SK-N-SH (cell line): ENCODE results near the gene CIAO1. TPM values are rescaled to one million over a fixed set of nuclear protein-coding genes. Genes with fewer than 3 reads are reported as not detected.
A peak's percentile ranks its signal among the peaks of the same experiment; 100 is the strongest.

ENCODE experiments used
- CTCF ChIA-PET: fragments of 300-600, 350-600 bp; formaldehyde crosslinking; extraction: SDS; loops from one replicate; lab custom pipeline; 2021; lab: Yijun Ruan, JAX
- POLR2A ChIA-PET: fragments of 350-600 bp; sonication (Branson Sonifier 250); formaldehyde crosslinking; extraction: SDS; loops from one replicate; lab custom pipeline; 2020; ENCODE audit warnings: antibody characterized with exemption, inconsistent platforms; lab: Yijun Ruan, JAX
- DNase-seq: peaks from one replicate; pipeline ENCODE4 v3.0.0; 2012
- H2AFZ ChIP-seq: fragments of 200-600 bp; sonication (generic); 2 replicates; pipeline ENCODE4 v1.8.1; 2016; ENCODE audit warnings: antibody characterized with exemption, mild to moderate bottlenecking, low read depth
- H3F3A ChIP-seq: fragments of 200-600 bp; sonication (generic); replicated peaks from 2 replicates; pipeline ENCODE3; 2016; ENCODE audit warnings: antibody characterized with exemption, mild to moderate bottlenecking; ENCODE audit not compliant: insufficient read depth
- H3K27ac ChIP-seq, 2 experiments: fragments of 200-500 bp in 1 of 2; fragments of 200-600 bp in 1 of 2; sonication (Bioruptor generic) in 1 of 2; sonication (generic), shearing (Covaris generic) in 1 of 2; 2 replicates each; pipeline versions ENCODE4 v1.5.1 to v1.6.1; 2014 to 2016; ENCODE audit warnings: low read depth in 2 of 2, inconsistent platforms in 1 of 2, low read length in 1 of 2, mild to moderate bottlenecking in 1 of 2, mixed read lengths in 1 of 2
- H3K27me3 ChIP-seq: fragments of 200-600 bp; sonication (generic), shearing (Covaris generic); 2 replicates; pipeline ENCODE4 v1.6.1; 2016; ENCODE audit warnings: mixed run types; ENCODE audit not compliant: insufficient read depth
- H3K36me3 ChIP-seq, 2 experiments: fragments of 200-500 bp in 1 of 2; fragments of 200-600 bp in 1 of 2; sonication (Bioruptor generic) in 1 of 2; sonication (generic) in 1 of 2; replicated peaks in 1 of 2; 2 replicates each; pipeline versions ENCODE3 to v1.5.1; 2014 to 2016; ENCODE audit warnings: low read length in 1 of 2, mild to moderate bottlenecking in 1 of 2; ENCODE audit not compliant: insufficient read depth in 2 of 2, control insufficient read depth in 1 of 2
- H3K4me1 ChIP-seq, 2 experiments: fragments of 200-500 bp in 1 of 2; fragments of 200-600 bp in 1 of 2; sonication (Bioruptor generic) in 1 of 2; sonication (generic), shearing (Covaris generic) in 1 of 2; 2 replicates each; pipeline versions ENCODE4 v1.5.1 to v1.6.1; 2014 to 2016; ENCODE audit warnings: low read depth in 1 of 2, low read length in 1 of 2, mixed run types in 1 of 2; ENCODE audit not compliant: insufficient read depth in 2 of 2, control insufficient read depth in 1 of 2
- H3K4me2 ChIP-seq: fragments of 200-600 bp; sonication (generic), shearing (Covaris generic); 2 replicates; pipeline ENCODE4 v1.6.1; 2017; ENCODE audit warnings: mixed run types
- H3K4me3 ChIP-seq, 2 experiments: fragments of 200-500 bp in 1 of 2; fragments of 200-600 bp in 1 of 2; sonication (Bioruptor generic) in 1 of 2; sonication (generic), shearing (Covaris generic) in 1 of 2; 2 replicates each; pipeline versions ENCODE4 v1.5.1 to v1.8.1; 2014 to 2016; ENCODE audit warnings: low read depth in 2 of 2, inconsistent platforms in 1 of 2, low read length in 1 of 2, mild to moderate bottlenecking in 1 of 2, mixed read lengths in 1 of 2, moderate library complexity in 1 of 2
- H3K79me2 ChIP-seq: fragments of 200-600 bp; sonication (generic); 2 replicates; pipeline ENCODE4 v1.8.1; 2017; ENCODE audit warnings: mild to moderate bottlenecking; ENCODE audit not compliant: insufficient read depth
- H3K9ac ChIP-seq: fragments of 200-600 bp; sonication (generic); 2 replicates; pipeline ENCODE4 v1.6.1; 2017; ENCODE audit warnings: mixed run types
- H3K9me2 ChIP-seq: fragments of 200-600 bp; sonication (generic); 2 replicates; pipeline ENCODE4 v1.6.1; 2017; ENCODE audit warnings: mixed run types
- H3K9me3 ChIP-seq: fragments of 200-600 bp; sonication (generic); 2 replicates; pipeline ENCODE4 v1.6.1; 2017; ENCODE audit warnings: mixed run types, mild to moderate bottlenecking, moderate library complexity
- H4K20me1 ChIP-seq: fragments of 200-600 bp; sonication (generic); 2 replicates; pipeline ENCODE4 v1.6.1; 2017; ENCODE audit warnings: mild to moderate bottlenecking, mixed run types; ENCODE audit not compliant: insufficient read depth
- FOSL2 ChIP-seq: IDR thresholded peaks from 2 replicates; pipeline ENCODE4 v1.4.0; 2012; ENCODE audit warnings: low read depth, mild to moderate bottlenecking, moderate library complexity, borderline replicate concordance
- RAD21 ChIP-seq: IDR thresholded peaks from 2 replicates; pipeline ENCODE4 v1.6.1; 2012; ENCODE audit warnings: mild to moderate bottlenecking, low read length
- SMC3 ChIP-seq: IDR thresholded peaks from 2 replicates; pipeline ENCODE4 v1.6.1; 2012; ENCODE audit warnings: low read depth, low read length, improper control_type of control experiment
- TCF12 ChIP-seq: IDR thresholded peaks from 2 replicates; pipeline ENCODE4 v1.4.0; 2012
- WGBS: methylation state at CpG from one replicate; pipeline ENCODE4 v1.1.6; 2017; ENCODE audit warnings: low lambda C conversion rate; 5-methylcytosine and 5-hydroxymethylcytosine counted together
- polyA plus RNA-seq, 3 experiments: library from polyadenylated mRNA; depleted of rRNA; stranded (reverse); fragments of >200 nt; gene quantifications; 2 replicates each; pipeline ENCODE4 v1.2.3, GENCODE V29; 2012
- TF ChIP-seq, protein P1 (sequence below): IDR thresholded peaks from 2 replicates; pipeline ENCODE4 v1.6.1; 2012; ENCODE audit warnings: mild to moderate bottlenecking, low read depth, low read length, moderate library complexity
- TF ChIP-seq, protein P2 (sequence below): fragments of 200-600 bp; sonication (generic); IDR thresholded peaks from 2 replicates; pipeline ENCODE4 v1.6.1; 2017; ENCODE audit warnings: antibody characterized with exemption, mild to moderate bottlenecking, moderate library complexity

Gene CIAO1
- polyA plus RNA-seq, 1 of the 3 experiments (the other 2 are of a cell fraction) = 120 TPM

DNA sequence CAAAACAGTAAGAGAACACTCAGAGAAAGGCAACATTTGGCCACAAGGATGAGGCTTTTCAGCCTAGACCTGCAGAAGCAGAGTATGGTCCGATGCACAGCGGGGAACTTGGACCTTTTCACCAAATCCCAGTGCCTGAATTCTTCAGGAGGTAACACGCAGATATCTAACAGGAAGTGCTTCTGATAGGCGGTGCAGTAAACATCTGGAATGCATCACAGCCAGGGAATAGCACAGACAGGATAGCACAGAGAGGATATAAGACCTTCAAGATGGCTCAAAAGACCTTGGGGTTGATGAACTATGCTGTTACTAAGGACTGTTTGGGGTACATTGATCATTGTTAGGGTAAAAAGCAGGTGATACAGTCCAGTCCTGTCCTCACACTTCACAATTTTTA is 1.9 kb upstream of the CIAO1 start:
- Histone ChIP-seq H3K27me3 (no peaks in the 10 kb centered on the region), H2AFZ (no peak overlapping the region), H3K9me2 (no peaks in the 10 kb centered on the region), H4K20me1 (peaks cover 54% of the 10 kb centered on the region), H3K79me2 (peaks cover 92% of the 10 kb centered on the region), H3K4me2 (peak overlapping the region; percentile 96), H3K4me3 (peak overlapping the region; percentile 73 to 96), H3K36me3 (peaks cover 22 to 23% of the 10 kb centered on the region in 2 experiments), H3K27ac (peak overlapping the region in 1 of 2 experiments; percentile 44; a peak in 2 of 4 replicates), H3K9me3 (no peaks in the 10 kb centered on the region), H3K4me1 (peaks cover 34 to 44% of the 10 kb centered on the region in 2 experiments), H3F3A (peaks cover 23% of the 10 kb centered on the region), H3K9ac (peak overlapping the region; percentile 83; the same call in 1 of the 2 replicates)
- ChIA-PET CTCF (interaction anchor here (0.6 to 1.2 kb wide), 16 partner anchors 8 to 272 kb away, joined by 3 to 7 read pairs (median 4); no protein-coding TSS in a partner anchor), POLR2A (interaction anchor here (1.1 kb wide), 1 partner anchor 41 kb away, joined by 4 read pairs; the partner anchor contains the start of gene SNRNP200)
- peak; percentile 41 for DNase-seq
- TF ChIP-seq, protein P1, sequence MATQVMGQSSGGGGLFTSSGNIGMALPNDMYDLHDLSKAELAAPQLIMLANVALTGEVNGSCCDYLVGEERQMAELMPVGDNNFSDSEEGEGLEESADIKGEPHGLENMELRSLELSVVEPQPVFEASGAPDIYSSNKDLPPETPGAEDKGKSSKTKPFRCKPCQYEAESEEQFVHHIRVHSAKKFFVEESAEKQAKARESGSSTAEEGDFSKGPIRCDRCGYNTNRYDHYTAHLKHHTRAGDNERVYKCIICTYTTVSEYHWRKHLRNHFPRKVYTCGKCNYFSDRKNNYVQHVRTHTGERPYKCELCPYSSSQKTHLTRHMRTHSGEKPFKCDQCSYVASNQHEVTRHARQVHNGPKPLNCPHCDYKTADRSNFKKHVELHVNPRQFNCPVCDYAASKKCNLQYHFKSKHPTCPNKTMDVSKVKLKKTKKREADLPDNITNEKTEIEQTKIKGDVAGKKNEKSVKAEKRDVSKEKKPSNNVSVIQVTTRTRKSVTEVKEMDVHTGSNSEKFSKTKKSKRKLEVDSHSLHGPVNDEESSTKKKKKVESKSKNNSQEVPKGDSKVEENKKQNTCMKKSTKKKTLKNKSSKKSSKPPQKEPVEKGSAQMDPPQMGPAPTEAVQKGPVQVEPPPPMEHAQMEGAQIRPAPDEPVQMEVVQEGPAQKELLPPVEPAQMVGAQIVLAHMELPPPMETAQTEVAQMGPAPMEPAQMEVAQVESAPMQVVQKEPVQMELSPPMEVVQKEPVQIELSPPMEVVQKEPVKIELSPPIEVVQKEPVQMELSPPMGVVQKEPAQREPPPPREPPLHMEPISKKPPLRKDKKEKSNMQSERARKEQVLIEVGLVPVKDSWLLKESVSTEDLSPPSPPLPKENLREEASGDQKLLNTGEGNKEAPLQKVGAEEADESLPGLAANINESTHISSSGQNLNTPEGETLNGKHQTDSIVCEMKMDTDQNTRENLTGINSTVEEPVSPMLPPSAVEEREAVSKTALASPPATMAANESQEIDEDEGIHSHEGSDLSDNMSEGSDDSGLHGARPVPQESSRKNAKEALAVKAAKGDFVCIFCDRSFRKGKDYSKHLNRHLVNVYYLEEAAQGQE = no peak
- peak; percentile 34; the same call in 1 of the 2 replicates for TF ChIP-seq TCF12
- WGBS = 64% methylated on average over 4 of the region's 4 CpGs

DNA sequence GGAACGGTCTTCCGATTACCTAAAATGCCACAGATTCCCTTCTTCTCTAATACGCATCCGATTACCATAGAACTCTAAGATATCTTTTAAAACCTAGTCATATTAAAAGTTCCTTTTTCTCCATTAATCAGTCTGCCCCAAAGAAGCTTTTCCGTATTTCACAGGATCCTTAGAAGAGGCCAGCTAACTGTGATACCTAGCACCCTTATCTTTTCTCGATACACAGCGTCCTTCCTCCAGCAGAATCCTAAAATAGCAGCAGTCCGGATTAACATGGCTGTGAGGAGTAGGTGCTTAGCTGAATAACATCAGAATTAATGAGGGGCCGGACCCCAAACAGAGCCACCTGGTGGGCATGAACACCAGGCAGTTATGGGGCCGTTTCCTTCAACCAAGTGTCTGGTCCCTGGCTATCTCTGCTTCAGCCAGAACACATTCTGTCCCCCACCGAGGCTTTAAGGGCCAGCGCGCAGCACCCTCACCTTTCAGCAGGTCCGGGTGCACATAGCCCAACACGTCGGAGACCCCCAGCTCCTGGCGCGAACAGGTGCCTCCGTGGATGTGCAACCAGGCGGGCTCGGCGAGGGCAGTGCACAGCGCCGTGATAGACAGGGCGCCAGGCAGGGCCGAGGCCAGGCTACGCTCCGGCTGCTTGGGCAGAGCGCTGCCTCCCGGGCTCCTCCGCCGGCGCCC is 1.2 kb upstream of the CIAO1 start:
- Histone ChIP-seq H3K4me2 (peak overlapping the region; percentile 96), H2AFZ (no peak overlapping the region), H3K79me2 (peaks cover 88% of the 10 kb centered on the region), H3F3A (peaks cover 21% of the 10 kb centered on the region), H3K27ac (peak overlapping the region; percentile 44 to 79; a peak in 3 of 4 replicates), H3K4me3 (peak overlapping the region; percentile 73 to 96), H3K9me3 (no peaks in the 10 kb centered on the region), H3K27me3 (no peaks in the 10 kb centered on the region), H3K9ac (peak overlapping the region; percentile 83), H3K36me3 (peaks cover 28 to 29% of the 10 kb centered on the region in 2 experiments), H4K20me1 (peaks cover 47% of the 10 kb centered on the region), H3K9me2 (no peaks in the 10 kb centered on the region), H3K4me1 (peaks cover 28 to 38% of the 10 kb centered on the region in 2 experiments)
- ChIA-PET POLR2A (interaction anchor here (1.1 kb wide), 1 partner anchor 41 kb away, joined by 4 read pairs; the partner anchor contains the start of gene SNRNP200), CTCF (interaction anchor here (0.6 to 2.1 kb wide), 14 partner anchors 9 to 272 kb away, joined by 3 to 8 read pairs (median 4); partner anchors contain the start of gene SNRNP200)
- WGBS = 30% methylated on average over 16 of the region's 33 CpGs
- TF ChIP-seq RAD21 (peak; percentile 38), SMC3 (peak; percentile 53; the same call in 1 of the 2 replicates), FOSL2 (no peak)
- TF ChIP-seq, protein P2, sequence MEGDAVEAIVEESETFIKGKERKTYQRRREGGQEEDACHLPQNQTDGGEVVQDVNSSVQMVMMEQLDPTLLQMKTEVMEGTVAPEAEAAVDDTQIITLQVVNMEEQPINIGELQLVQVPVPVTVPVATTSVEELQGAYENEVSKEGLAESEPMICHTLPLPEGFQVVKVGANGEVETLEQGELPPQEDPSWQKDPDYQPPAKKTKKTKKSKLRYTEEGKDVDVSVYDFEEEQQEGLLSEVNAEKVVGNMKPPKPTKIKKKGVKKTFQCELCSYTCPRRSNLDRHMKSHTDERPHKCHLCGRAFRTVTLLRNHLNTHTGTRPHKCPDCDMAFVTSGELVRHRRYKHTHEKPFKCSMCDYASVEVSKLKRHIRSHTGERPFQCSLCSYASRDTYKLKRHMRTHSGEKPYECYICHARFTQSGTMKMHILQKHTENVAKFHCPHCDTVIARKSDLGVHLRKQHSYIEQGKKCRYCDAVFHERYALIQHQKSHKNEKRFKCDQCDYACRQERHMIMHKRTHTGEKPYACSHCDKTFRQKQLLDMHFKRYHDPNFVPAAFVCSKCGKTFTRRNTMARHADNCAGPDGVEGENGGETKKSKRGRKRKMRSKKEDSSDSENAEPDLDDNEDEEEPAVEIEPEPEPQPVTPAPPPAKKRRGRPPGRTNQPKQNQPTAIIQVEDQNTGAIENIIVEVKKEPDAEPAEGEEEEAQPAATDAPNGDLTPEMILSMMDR = peak; percentile 59
- TF ChIP-seq, protein P1 = no peak
- DNase-seq = peak; percentile 69
